Lower leg skin (tissue), 4 donors: ENCODE data around the gene PCDHA10. TPM values are rescaled to one million over a fixed set of nuclear protein-coding genes. Genes with fewer than 3 reads are reported as not detected.

Experiments
- DNase-seq, 2 donors: peaks; one replicate each; pipeline ENCODE4 v3.0.0-alpha.2; 2019; ENCODE audit warnings: low spot score in 2 of 2
- H3K4me3 ChIP-seq: fragments of 200-600 bp; sonication (generic); 2 replicates; pipeline ENCODE4 v1.5.1; 2017; ENCODE audit warnings: mild to moderate bottlenecking, low read depth; ENCODE audit not compliant: poor library complexity, severe bottlenecking
- CTCF ChIP-seq, 3 donors: fragments of 450-650 bp; IDR thresholded peaks; one replicate each; pipeline ENCODE4 v1.5.1; 2016; ENCODE audit warnings: antibody characterized with exemption in 3 of 3, mild to moderate bottlenecking in 3 of 3, moderate library complexity in 2 of 3
- POLR2A ChIP-seq, 2 donors: fragments of 450-650 bp; IDR thresholded peaks; one replicate each; pipeline ENCODE4 v1.6.1; 2016 to 2017; ENCODE audit warnings: antibody characterized with exemption in 2 of 2, mild to moderate bottlenecking in 1 of 2, moderate library complexity in 1 of 2
- WGBS, 2 donors: methylation state at CpG; one replicate each; pipeline ENCODE4 v1.1.5; 2018; 5-methylcytosine and 5-hydroxymethylcytosine counted together
- intact Hi-C: fragments of 100-400 bp; cut with DNase I; formaldehyde crosslinking; loops from one replicate; pipeline ENCODE4 v1.15.0; 2023; ENCODE audit warnings: low total_unique reads
- total RNA-seq, 4 donors: library from RNA; depleted of rRNA; stranded (reverse); fragments of >200 nt; gene quantifications; one replicate each; pipeline ENCODE4 v1.1.0, GENCODE V29; 2016

Gene PCDHA10
- total RNA-seq, 4 donors from 2014 or later = 0.08 to 1.0 (median 0.55) TPM

- intact Hi-C loops = no loop called here
- 19 to 21% methylated on average over 12 of the region's 12 CpGs for WGBS, 2 donors
- TF ChIP-seq CTCF (IDR thresholded peaks at IDR 0.05) = no peak
- no peak for TF ChIP-seq POLR2A (IDR thresholded peaks at IDR 0.05)
Measured at GRCh38 chr5:140882591-140882899, 26.8 kb downstream of the PCDHA10 start.

GRCh38 chr5:140883373-140883772 lies 27.7 kb downstream of the PCDHA10 start:
- intact Hi-C loops = no loop called here
- H3K4me3 ChIP-seq = no peak overlapping the region
- TF ChIP-seq CTCF (IDR thresholded peaks at IDR 0.05) (no peak), POLR2A (IDR thresholded peaks at IDR 0.05) (no peak)
- no peak for DNase-seq
- 46 to 57% methylated on average over 41 of the region's 41 CpGs for WGBS, 2 donors

More at GRCh38 chr5:140882591-140882899, 26.8 kb downstream of the PCDHA10 start:
- H3K4me3 ChIP-seq = no peak overlapping the region
- DNase-seq = no peak

DNA sequence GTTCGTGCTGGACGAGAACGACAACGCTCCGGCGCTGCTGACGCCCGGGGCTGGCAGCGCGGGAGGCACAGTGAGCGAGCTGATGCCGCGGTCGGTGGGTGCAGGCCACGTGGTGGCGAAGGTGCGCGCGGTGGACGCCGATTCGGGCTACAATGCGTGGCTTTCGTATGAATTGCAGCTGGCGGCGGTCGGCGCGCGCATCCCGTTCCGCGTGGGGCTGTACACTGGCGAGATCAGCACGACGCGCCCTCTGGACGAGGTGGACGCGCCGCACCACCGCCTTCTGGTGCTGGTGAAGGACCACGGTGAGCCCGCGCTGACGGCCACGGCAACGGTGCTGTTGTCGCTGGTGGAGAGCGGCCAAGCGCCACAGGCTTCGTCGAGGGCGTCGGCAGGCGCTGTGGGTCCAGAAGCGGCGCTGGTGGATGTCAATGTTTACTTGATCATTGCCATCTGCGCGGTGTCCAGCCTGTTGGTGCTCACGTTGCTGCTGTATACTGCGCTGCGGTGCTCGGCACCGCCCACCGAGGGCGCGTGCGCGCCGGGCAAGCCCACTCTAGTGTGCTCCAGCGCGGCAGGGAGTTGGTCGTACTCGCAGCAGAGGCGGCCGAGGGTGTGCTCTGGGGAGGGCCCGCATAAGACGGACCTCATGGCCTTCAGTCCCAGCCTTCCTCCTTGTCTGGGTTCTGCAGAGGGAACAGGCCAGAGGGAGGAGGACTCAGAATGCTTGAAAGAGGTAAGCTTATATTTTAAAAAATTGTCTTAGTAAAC lies 28.4 kb downstream of the PCDHA10 start:
- intact Hi-C loops = no loop called here
- WGBS, 2 donors = 48 to 55% methylated on average over 36 to 70 of the region's 79 CpGs
- DNase-seq = no peak
- H3K4me3 ChIP-seq = no peak overlapping the region
- TF ChIP-seq POLR2A (IDR thresholded peaks at IDR 0.05) (no peak), CTCF (IDR thresholded peaks at IDR 0.05) (no peak)

DNA sequence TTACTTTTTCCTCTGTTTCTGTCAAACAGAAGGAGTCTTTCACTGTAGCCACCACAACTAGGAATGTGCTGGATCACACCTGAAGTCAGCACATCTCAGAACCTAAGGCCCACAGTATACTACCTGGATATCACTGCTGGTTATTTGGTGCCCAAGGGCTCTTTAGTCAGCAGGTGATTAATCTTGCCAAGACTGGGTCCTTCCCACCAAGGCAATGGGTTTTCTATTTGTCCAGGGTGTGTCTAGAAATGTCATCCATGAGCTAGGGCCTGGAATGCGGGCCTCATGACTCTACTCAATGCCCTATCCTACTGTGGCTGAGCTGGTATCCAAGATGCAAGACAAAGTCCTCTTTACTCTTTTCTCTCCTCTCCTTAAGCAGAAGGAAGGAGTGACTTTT lies 60.6 kb downstream of the PCDHA10 start:
- no peak for DNase-seq
- 78 to 90% methylated on average over 1 of the region's 1 CpG for WGBS, 2 donors
- H3K4me3 ChIP-seq = no peak overlapping the region
- no peak for TF ChIP-seq POLR2A (IDR thresholded peaks at IDR 0.05)
- TF ChIP-seq CTCF (IDR thresholded peaks at IDR 0.05) = no peak
- intact Hi-C loops = no loop called here

Other genes with a start within 250 kb of the PCDHA10 start
- 10 to 100 TPM; 14.9 to 22.1 (median 19.1) TPM for gene CD14, start 222.7 kb upstream of the PCDHA10 start, total RNA-seq
- gene TMCO6, start 216.4 kb upstream of the PCDHA10 start, total RNA-seq = 10 to 100 TPM; 60.3 to 99.8 (median 67.3) TPM
- gene NDUFA2, start 208.3 kb upstream of the PCDHA10 start, total RNA-seq = 10 to 100 TPM; 39.4 to 57.6 (median 45.8) TPM
- 100 to 1,000 TPM in 1 of 4 donors, 10 to 100 TPM in 3; 64.1 to 105 (median 94.8) TPM for gene IK, start 208.1 kb upstream of the PCDHA10 start, total RNA-seq
- gene WDR55, start 191.0 kb upstream of the PCDHA10 start, total RNA-seq = 10 to 100 TPM; 19.7 to 26.1 (median 21.4) TPM
- under 1 TPM; 0.49 to 0.94 (median 0.69) TPM for gene DND1, start 182.3 kb upstream of the PCDHA10 start, total RNA-seq
- 10 to 100 TPM; 71.9 to 90.6 (median 80.8) TPM for gene HARS1, start 164.5 kb upstream of the PCDHA10 start, total RNA-seq
- gene HARS2, start 164.4 kb upstream of the PCDHA10 start, total RNA-seq = 10 to 100 TPM; 17.4 to 37.2 (median 31.8) TPM
- 10 to 100 TPM; 28.2 to 48.6 (median 41.2) TPM for gene ZMAT2, start 155.4 kb upstream of the PCDHA10 start, total RNA-seq
- not detected for gene PCDHA1, start 69.8 kb upstream of the PCDHA10 start, total RNA-seq
- not detected for gene PCDHA2, start 61.0 kb upstream of the PCDHA10 start, total RNA-seq
- under 1 TPM in 2 of 4 donors, not detected in 2; 0.05 to 0.13 TPM for gene PCDHA3, start 54.8 kb upstream of the PCDHA10 start, total RNA-seq
- under 1 TPM in 3 of 4 donors, not detected in 1; 0.08 to 0.58 (median 0.23) TPM for gene PCDHA4, start 48.8 kb upstream of the PCDHA10 start, total RNA-seq
- gene PCDHA5, start 34.3 kb upstream of the PCDHA10 start, total RNA-seq = under 1 TPM in 3 of 4 donors, not detected in 1; 0.05 to 0.19 (median 0.10) TPM
- under 1 TPM in 2 of 4 donors, not detected in 2; 0.13 to 0.49 TPM for gene PCDHA6, start 27.9 kb upstream of the PCDHA10 start, total RNA-seq
- gene PCDHA7, start 21.6 kb upstream of the PCDHA10 start, total RNA-seq = under 1 TPM in 1 of 4 donors, not detected in 3; 0.20 TPM
- gene PCDHA8, start 14.7 kb upstream of the PCDHA10 start, total RNA-seq = under 1 TPM in 1 of 4 donors, not detected in 3; 0.22 TPM
- under 1 TPM in 2 of 4 donors, not detected in 2; 0.06 to 0.07 TPM for gene PCDHA9, start 7.5 kb upstream of the PCDHA10 start, total RNA-seq
- under 1 TPM in 3 of 4 donors, not detected in 1; 0.17 to 0.94 (median 0.34) TPM for gene PCDHA11, start 13.1 kb downstream of the PCDHA10 start, total RNA-seq
- under 1 TPM in 3 of 4 donors, not detected in 1; 0.04 to 0.39 (median 0.25) TPM for gene PCDHA12, start 19.4 kb downstream of the PCDHA10 start, total RNA-seq
- under 1 TPM in 3 of 4 donors, not detected in 1; 0.16 to 0.34 (median 0.30) TPM for gene PCDHA13, start 26.2 kb downstream of the PCDHA10 start, total RNA-seq
- under 1 TPM in 2 of 4 donors, not detected in 2; 0.16 to 0.17 TPM for gene PCDHAC1, start 70.4 kb downstream of the PCDHA10 start, total RNA-seq
- gene PCDHAC2, start 110.6 kb downstream of the PCDHA10 start, total RNA-seq = under 1 TPM in 3 of 4 donors, not detected in 1; 0.21 to 0.29 (median 0.27) TPM
- not detected for gene PCDHB1, start 195.5 kb downstream of the PCDHA10 start, total RNA-seq
- 1 to 10 TPM; 2.3 to 6.2 (median 3.2) TPM for gene PCDHB2, start 238.7 kb downstream of the PCDHA10 start, total RNA-seq
- 1 to 10 TPM in 3 of 4 donors, under 1 TPM in 1; 0.84 to 1.6 (median 1.3) TPM for gene PCDHB3, start 244.6 kb downstream of the PCDHA10 start, total RNA-seq